HepG2 (cell line): ENCODE data around the gene FAM83F.
"Not testable (repeated sequence)": the region's sequence is repeated elsewhere in the genome, so short reads cannot be mapped to it uniquely, and the experiment has no call there.

Experiments
- HDAC6 ChIP-seq: fragments of 200-600 bp; sonication (generic); IDR thresholded peaks from 2 replicates; pipeline ENCODE4 v1.7.0; 2017; ENCODE audit warnings: mild to moderate bottlenecking, antibody characterized with exemption, low read length, low read depth
- PAX8 ChIP-seq: sonication (generic); formaldehyde crosslinking; IDR thresholded peaks from 2 replicates; pipeline ENCODE4 v1.8.0; 2022; ENCODE audit warnings: mild to moderate bottlenecking, missing genetic modification reagents, borderline replicate concordance

- not testable (repeated sequence) for TF ChIP-seq PAX8 (CRISPR knock-in tag); HDAC6
Measured at GRCh38 chr22:40025062-40025379, 30.3 kb downstream of the FAM83F start.
